Nucleus accumbens (tissue), 56 donors: ENCODE data around the gene ERAS.
"Not testable (repeated sequence)": the region's sequence is repeated elsewhere in the genome, so short reads cannot be mapped to it uniquely, and the experiment has no call there.

Source experiments
- DNase-seq, 56 donors: peaks; one replicate each; lab custom pipeline; 2025; lab: John Stamatoyannopoulos, UW

The ERAS gene

DNA sequence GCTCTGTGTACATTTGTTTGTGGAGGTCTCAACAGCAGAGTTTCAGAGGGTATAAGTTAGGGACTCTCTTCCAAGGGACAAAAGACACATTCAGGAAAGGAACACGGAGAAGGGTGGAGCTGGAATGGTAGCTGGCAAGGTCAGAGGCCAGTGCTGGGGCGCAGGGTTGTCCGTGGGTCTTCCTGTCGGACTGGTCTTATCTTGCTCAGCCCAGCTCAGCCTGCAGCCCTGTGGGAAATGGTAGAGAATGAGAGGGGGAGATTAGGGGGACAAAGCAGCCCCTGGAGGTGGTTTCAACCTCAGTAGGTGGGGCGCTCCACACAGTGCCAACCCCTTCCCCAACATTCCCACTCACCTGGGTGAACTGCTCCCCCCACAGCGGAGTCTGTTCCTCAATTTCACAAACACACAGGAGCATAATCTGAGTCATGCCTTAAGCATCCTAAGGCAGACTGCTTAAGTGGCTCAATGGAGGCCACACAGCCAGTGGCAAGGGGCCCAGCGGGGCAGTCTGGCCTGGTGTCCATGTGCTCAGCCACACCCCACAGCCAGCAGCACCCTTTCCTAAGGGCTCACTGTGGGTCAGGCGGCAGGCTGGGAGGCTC, 31.3 kb upstream of the ERAS start:
- no peak for DNase-seq

DNA sequence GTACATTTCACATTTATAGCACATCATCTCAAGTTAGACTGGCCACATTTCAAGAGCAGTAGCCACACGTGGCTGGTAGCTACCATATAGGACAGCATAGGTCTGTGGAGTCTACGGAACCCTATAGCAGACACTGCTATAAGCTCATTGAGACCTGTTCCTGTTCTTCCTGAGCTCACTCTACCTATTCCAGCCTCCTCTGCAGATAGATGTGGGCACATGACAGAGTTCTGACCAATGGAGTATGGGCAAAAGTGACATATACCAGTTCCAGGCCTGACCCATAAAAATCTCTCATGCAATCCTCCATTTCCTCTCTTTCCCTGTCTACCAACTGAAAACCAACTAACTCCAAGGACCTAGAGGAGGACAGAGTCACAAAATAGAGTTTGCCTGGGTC, 28.0 kb upstream of the ERAS start:
- DNase-seq = no peak

DNA sequence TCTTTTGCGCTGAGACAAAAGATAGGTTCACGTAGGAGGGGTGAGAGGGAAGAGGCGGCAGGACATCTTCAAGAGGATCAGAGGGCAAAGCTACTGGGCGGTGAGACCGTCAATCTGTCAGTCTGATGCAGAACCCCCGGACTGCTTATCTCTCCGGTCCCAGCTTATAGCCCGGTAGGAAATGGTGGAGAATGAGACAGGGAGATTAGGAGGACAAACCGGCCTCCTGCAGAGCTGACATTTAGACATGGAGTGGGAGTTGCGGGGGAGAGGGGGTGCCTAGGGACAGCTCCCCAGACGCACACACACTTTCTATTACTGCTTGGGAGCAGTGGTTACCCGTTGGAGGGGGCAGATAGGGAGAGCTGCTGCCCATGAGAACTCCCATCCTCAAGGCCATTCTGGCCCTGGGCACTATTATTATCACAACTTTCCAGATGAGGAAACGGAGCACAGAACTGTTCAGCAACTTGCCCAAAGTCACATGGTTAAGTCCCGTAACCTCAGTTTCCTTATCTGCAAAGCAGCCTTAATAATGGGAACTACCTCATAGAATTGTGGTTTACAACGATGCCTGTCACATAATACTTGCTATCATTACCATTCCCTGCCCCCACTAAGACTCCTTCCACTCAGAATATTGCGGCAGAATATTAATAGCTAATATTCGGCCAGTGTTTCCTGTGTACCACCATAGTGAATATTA, 25.6 kb upstream of the ERAS start:
- peak in 1 of 56 donors; percentile 1 for DNase-seq

DNA sequence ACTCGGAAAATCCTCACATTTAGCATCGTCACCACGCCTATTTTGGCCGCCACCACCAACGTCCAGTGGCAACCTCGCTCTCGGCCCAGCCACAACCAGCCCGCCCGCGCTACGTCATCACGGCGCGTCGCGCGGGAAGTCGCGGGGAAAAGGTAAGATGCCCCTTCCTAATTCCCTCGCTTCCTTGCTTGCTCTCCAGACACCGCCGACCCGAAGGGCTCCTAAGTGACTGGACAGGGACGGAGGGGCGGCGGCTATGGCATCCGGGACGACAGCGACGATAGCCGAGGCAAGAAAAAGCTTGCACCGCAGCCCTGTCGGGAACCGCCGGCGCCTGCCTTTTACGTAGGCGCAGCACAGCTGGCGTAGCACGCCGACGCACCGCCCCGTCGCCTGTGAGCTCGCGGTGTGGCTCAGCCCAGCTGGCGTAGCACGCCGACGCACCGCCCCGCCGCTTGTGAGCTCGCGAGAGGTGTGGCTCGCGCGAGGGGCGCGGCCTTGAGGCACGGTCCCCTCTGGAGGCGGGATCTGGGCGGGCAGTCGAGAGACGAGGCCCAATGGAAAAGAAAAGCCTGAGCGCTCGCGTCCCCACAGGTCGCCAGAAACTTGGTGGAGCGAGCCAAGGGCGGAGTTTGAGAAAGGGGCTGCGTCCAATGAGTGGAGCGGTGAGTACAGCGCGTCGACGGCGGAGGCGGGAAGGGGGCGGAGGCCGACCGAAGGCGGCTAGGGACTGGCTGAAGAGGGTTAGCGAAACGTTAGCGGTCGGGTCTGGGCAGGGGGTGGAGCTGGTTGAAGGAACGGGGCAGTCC, 24.8 kb upstream of the ERAS start, which contains the start of gene HDAC6:
HDAC6 (plus strand) TSS at position 788 of the 809 bp plus-strand sequence. CDS start 626 bp downstream, outside the sequence.
- peak; percentile 65 to 98 (median 94) for DNase-seq

DNA sequence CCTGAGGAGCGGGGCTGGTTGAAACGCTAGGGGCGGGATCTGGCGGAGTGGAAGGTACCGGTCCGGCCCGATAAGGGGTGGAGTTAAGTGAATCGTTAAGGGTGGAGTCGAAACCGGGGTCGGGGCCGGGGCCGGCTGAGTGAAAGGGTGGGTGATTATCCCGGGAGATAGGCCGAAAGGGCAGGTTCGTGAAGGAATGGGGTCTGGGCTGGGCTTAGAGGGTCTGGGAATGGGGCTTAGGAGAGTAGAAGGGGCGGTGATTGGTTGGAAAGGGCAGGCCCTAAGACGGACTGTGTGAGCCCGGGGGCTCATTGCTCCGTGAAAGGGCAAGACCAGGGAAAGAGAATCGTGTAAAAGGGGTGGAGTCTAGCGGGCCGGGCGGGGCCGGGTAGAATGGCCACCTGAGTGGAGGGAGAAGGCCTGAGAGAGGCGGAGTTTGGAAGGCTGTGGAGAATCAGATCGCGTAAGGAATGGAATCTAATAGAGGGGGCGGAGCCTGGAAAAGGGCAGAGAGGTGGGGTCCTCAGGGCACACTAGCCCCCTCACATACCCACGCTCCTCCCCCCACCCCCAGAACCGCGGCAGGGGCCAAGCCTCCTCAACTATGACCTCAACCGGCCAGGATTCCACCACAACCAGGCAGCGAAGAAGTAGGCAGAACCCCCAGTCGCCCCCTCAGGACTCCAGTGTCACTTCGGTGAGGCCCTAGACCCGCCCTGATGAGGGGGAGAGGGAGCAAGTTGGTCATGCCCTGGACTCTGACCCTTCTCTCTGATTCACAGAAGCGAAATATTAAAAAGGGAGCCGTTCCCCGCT, 24.0 kb upstream of the ERAS start:
- DNase-seq = peak in 23 of 56 donors; percentile 10 to 58 (median 45)

DNA sequence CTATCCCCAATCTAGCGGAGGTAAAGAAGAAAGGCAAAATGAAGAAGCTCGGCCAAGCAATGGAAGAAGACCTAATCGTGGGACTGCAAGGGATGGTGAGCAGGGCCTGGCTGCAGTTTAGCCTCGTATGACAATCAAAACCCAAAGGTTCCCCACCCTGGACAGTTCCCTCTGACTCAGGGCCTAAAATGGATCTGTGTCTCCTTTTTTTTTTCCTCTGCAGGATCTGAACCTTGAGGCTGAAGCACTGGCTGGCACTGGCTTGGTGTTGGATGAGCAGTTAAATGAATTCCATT, 23.5 kb upstream of the ERAS start:
- no peak for DNase-seq

DNA sequence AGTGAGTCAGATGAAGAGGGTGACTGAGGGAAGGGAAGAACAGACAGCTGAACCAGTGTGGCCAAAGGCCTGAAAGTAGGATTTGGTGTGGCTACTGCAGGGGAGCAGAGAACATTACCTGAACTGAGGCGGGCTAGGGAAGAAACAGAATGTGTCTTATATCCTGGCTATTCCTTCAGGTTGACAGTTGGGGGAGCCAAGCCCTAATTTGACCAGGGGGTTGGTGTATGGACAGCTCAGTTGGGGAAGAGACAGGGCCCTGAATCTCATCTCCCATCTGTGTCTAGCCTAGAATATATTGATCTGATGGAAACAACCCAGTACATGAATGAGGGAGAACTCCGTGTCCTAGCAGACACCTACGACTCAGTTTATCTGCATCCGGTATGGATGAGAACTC, 20.2 kb upstream of the ERAS start:
- DNase-seq = no peak

DNA sequence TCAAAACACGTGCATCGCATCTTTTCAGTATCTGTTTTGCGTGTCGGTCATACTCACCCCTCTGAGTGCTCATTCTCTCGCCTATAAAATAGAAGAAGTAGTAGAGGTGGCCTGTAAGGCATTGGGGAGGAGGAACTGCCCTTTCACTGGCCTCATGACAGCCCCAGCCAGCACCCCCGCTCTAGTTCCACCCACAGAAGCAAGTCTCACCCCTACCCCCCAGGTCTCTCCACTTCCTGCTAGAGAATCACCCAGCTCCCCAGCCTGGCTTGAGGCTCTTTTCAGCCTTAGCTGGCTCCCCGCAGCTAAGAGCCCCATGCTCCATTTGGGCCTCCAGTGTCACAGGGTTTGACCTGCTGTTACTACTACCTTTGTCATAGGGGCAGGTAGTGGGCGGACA, 12.7 kb upstream of the ERAS start:
- DNase-seq = peak in 1 of 56 donors; percentile 4

DNA sequence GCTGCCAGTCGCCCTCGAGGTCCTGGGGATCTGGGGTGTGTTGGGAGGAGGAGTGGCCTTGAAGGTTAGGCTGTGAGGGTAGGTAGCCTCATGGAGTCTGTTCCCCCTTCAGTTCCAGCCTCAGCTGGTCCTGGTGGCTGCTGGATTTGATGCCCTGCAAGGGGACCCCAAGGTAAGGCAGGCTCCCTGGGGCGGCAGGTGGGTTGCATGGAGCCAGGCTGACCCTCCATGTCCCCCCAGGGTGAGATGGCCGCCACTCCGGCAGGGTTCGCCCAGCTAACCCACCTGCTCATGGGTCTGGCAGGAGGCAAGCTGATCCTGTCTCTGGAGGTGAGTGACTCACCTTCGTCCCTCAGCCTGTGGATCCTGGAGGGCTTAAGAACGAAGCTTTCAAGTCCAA, 11.6 kb upstream of the ERAS start:
- no peak for DNase-seq

DNA sequence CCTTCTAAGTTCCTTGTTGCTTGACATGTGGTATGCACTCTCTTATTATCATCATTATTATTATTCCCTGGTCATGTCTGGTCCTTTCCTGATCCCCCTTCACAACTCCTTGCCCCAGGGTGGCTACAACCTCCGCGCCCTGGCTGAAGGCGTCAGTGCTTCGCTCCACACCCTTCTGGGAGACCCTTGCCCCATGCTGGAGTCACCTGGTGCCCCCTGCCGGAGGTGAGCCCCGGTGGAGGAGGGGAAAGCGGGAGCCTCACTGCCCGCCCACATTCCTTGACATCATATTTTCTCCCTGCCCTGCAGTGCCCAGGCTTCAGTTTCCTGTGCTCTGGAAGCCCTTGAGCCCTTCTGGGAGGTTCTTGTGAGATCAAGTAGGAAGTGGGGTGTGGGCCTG, 11.0 kb upstream of the ERAS start:
- no peak for DNase-seq

DNA sequence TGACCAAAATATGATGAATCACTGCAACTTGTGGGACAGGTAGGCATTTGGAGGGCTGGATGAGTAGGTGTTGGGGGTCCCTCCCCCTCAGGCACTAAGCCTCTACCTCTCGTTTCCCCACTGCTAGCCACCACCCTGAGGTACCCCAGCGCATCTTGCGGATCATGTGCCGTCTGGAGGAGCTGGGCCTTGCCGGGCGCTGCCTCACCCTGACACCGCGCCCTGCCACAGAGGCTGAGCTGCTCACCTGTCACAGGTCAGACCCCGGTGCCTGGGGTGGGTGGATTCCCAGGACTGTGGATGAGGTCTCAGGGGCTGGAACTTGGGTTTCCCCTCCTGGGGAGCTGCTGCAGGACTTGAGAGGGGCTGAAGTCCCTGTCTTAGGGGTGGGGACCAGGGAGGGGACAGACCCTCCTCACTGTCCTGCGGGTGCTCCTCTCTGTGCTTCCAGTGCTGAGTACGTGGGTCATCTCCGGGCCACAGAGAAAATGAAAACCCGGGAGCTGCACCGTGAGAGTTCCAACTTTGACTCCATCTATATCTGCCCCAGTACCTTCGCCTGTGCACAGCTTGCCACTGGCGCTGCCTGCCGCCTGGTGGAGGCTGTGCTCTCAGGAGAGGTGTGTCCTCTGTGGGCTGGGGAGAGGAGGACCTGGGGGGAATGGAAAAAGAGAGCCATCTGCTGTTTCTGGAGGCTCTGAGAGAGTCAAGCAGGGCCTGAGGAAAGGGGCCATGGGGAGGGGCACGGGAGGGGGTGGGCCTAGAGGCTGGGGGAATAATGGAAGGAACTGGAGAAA, 10.1 kb upstream of the ERAS start:
- DNase-seq = no peak

DNA sequence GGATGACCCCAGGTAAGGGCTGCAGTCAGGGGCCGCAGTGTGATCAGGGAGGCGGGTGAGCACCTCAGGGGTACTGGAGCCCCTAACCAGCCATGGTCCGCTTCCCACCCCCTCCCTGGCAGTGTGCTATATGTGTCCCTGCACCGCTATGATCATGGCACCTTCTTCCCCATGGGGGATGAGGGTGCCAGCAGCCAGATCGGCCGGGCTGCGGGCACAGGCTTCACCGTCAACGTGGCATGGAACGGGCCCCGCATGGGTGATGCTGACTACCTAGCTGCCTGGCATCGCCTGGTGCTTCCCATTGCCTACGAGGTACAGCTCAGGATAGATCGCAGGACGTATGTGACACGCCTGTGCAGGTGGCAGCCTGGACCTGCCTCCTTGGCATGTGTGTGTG, 8.2 kb upstream of the ERAS start:
- no peak for DNase-seq

DNA sequence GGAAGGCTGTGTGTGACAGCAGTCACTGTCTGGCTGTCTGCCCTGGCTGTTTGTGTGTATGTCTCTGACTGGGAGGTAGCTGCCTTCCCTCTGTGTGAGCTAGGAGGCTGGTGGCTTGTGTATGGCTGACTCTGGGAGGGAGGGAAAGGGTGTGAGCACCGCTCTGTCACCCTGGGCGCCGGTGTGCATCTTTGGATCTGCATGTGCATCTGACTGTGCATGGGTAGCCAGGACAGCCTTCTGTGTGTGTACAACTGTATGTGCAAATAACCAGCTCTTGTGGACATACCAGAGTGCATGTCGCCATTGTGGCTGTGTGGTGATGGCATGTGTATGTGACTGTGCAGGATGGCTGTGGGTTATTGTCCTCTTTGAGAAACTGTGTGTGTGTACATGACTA, 7.4 kb upstream of the ERAS start:
- DNase-seq = no peak

DNA sequence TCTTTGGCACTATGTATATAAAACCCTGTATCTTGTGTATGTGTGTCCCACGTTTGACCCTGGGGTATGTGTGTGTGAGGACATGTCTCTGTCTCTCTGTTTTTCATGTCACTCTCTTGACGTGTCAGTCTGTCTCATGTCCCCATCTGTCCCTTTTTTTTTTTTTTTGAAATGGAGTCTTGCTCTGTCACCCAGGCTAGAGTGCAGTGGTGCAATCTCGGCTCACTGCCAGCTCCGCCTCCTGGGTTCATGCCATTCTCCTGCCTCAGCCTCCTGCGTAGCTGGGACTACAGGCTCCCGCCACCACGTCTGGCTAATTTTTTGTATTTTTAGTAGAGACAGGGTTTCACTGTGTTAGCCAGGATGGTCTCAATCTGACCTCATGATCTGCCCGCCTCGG, 6.9 kb upstream of the ERAS start:
- DNase-seq = not testable (repeated sequence)

DNA sequence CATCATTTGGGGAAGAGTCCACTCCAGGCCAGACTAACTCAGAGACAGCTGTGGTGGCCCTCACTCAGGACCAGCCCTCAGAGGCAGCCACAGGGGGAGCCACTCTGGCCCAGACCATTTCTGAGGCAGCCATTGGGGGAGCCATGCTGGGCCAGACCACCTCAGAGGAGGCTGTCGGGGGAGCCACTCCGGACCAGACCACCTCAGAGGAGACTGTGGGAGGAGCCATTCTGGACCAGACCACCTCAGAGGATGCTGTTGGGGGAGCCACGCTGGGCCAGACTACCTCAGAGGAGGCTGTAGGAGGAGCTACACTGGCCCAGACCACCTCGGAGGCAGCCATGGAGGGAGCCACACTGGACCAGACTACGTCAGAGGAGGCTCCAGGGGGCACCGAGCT, 3.3 kb upstream of the ERAS start:
- DNase-seq = no peak

DNA sequence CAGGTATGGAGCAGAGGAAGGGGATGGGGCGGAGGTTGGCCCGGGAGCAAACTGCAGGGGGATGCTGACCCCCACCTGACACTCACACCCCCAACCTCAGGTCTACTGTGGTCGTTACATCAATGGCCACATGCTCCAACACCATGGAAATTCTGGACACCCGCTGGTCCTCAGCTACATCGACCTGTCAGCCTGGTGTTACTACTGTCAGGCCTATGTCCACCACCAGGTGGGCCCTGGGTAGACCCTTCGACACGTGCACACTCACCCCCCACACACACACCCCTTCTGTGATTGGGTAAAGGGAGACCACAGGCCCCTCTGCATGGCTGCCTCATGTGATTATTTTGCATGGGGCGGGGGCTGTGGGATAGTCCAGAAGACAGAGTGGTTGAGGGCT, 2.2 kb upstream of the ERAS start:
- DNase-seq = no peak

DNA sequence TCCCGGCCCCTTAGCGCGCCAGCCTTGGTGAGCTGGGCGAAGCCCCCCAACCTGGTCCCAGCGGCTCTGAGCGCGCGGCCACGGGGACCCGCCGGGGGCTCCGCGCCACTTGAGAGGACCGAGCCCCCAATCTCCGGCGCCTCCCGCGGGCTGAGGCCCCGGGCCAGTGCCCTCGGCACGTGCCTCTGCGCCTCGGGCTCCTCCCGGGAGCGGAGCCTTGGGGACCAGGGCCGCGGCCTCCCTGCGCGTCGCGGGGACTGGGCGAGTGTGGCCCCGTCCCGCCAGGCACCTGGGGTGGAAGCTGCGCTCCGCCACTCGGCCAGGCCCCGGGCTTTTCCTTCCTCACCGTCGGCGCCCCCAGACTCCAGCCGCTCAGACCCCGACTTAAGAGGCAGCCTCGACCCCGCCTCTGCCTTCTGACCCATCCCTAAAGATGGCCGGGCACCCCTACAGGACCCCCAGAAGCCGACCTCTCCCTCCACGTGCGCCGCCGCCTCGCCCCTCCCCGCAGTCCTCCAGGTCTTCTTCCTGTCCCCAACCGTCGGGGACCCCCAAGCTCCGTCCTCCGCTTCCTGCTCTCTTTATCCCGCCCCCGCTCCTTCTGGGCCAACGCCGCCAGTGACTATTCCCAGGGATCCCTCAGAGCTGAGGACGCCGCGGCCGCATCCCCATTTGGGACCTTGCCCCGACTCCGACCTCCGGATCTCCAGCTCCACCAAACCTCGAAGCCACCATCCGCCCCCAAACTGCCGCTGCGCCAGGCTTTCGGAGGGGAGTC, 752 bp downstream of the ERAS start:
- DNase-seq = no peak

DNA sequence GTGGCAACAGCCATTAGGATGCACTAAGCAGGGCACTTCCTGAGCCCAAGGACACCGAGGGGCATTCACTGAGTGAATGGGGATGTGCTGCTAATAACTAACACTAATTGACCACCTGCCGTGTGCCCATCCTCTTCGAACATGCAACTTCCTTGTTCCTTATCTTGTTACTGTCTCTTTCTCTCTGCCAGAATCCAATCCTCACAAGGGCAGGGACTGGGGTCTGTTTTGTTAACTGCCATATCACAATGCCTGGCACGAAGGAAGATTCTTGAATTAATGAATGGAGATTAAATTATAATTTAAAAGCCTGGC, 1.3 kb downstream of the ERAS start:
- no peak for DNase-seq

DNA sequence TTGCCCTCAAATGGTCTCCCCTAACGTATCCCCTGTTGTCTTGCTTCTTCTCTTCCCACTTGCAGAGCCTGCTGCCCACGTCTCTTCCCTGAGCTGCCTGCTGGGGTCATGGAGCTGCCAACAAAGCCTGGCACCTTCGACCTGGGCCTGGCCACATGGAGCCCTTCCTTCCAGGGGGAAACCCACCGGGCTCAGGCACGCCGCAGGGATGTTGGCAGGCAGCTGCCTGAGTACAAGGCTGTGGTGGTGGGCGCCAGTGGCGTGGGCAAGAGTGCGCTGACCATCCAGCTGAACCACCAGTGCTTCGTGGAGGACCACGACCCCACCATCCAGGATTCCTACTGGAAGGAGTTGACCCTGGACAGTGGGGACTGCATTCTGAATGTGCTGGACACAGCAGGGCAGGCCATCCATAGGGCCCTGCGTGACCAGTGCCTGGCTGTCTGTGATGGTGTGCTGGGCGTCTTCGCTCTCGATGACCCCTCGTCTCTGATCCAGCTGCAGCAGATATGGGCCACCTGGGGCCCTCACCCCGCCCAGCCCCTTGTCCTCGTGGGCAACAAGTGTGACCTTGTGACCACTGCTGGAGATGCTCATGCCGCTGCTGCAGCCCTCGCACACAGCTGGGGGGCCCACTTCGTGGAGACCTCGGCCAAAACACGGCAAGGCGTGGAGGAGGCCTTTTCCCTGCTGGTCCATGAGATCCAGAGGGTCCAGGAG, 2.9 kb downstream of the ERAS start:
- DNase-seq = no peak
